Activated CD4-positive, alpha-beta T cell treated with anti-CD3 and anti-CD28 coated beads, Interleukin-2, amount 50 U/mL, for 1 hour (primary cell): ENCODE measurements around the gene DPYD.

Source experiments
- DNase-seq: peaks from one replicate; pipeline ENCODE4 v3.0.0-alpha.2; 2020

The DPYD gene

GRCh38 chr1:97071173-97071572 is 849.7 kb downstream of the DPYD start:
- DNase-seq, result no peak

- no peak for DNase-seq
These were observed 850.5 kb downstream of the DPYD start for GRCh38 chr1:97070376-97070775.

GRCh38 chr1:97069312-97069711 is 851.5 kb downstream of the DPYD start:
- DNase-seq, result no peak

GRCh38 chr1:97066860-97067259 is 854.0 kb downstream of the DPYD start:
- DNase-seq, result no peak

GRCh38 chr1:97063532-97063931 is 857.3 kb downstream of the DPYD start:
- no peak for DNase-seq

GRCh38 chr1:97061604-97062003 is 859.2 kb downstream of the DPYD start:
- DNase-seq, result no peak

- DNase-seq, result no peak
These were observed 864.4 kb downstream of the DPYD start for GRCh38 chr1:97056386-97056785.

- DNase-seq, result no peak
These were observed 867.6 kb downstream of the DPYD start for GRCh38 chr1:97053268-97053667.

- DNase-seq, result no peak
These were observed 869.0 kb downstream of the DPYD start for GRCh38 chr1:97051823-97052222.

GRCh38 chr1:97050506-97050905 is 870.3 kb downstream of the DPYD start:
- no peak for DNase-seq

- DNase-seq, result no peak
These were observed 873.4 kb downstream of the DPYD start for GRCh38 chr1:97047421-97047793.

GRCh38 chr1:97046765-97047420 is 873.9 kb downstream of the DPYD start:
- no peak for DNase-seq

GRCh38 chr1:97044159-97044760 is 876.6 kb downstream of the DPYD start:
- no peak for DNase-seq

- DNase-seq, result no peak
These were observed 878.3 kb downstream of the DPYD start for GRCh38 chr1:97042551-97042950.

- DNase-seq, result no peak
These were observed 879.8 kb downstream of the DPYD start for GRCh38 chr1:97041026-97041425.

- no peak for DNase-seq
These were observed 882.4 kb downstream of the DPYD start for GRCh38 chr1:97038410-97038809.

- no peak for DNase-seq
These were observed 886.2 kb downstream of the DPYD start for GRCh38 chr1:97034651-97035050.

- no peak for DNase-seq
These were observed 886.9 kb downstream of the DPYD start for GRCh38 chr1:97033949-97034348.
